Measurements from ENCODE around the gene GUK1.

DNA sequence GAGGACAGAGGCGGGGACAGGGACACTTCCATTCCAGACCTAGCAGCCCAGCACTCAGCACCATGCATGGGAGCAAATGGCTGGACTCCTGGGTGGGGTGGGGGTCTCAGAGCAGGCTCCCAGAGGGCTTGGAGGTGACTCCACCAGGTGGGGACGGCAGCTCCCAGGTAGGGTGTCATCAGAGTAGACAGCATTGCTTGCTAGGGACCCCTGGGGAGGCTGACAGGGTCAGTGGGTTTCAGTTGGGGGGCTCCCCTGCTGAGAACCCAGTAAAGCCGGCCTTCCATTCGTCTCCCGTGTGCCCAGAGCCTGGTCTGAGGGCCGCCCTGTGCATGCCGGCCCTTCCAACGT, 4.9 kb downstream of the GUK1 start:
- TF ChIP-seq, protein P1, sequence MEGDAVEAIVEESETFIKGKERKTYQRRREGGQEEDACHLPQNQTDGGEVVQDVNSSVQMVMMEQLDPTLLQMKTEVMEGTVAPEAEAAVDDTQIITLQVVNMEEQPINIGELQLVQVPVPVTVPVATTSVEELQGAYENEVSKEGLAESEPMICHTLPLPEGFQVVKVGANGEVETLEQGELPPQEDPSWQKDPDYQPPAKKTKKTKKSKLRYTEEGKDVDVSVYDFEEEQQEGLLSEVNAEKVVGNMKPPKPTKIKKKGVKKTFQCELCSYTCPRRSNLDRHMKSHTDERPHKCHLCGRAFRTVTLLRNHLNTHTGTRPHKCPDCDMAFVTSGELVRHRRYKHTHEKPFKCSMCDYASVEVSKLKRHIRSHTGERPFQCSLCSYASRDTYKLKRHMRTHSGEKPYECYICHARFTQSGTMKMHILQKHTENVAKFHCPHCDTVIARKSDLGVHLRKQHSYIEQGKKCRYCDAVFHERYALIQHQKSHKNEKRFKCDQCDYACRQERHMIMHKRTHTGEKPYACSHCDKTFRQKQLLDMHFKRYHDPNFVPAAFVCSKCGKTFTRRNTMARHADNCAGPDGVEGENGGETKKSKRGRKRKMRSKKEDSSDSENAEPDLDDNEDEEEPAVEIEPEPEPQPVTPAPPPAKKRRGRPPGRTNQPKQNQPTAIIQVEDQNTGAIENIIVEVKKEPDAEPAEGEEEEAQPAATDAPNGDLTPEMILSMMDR (conservative IDR thresholded peaks at IDR 0.05; ENCODE audit: low read depth in 2 of 2): no peak
- no peak for TF ChIP-seq POLR2AphosphoS5 (IDR thresholded peaks at IDR 0.05; ENCODE audit: low read depth)
- TF ChIP-seq, protein P2, sequence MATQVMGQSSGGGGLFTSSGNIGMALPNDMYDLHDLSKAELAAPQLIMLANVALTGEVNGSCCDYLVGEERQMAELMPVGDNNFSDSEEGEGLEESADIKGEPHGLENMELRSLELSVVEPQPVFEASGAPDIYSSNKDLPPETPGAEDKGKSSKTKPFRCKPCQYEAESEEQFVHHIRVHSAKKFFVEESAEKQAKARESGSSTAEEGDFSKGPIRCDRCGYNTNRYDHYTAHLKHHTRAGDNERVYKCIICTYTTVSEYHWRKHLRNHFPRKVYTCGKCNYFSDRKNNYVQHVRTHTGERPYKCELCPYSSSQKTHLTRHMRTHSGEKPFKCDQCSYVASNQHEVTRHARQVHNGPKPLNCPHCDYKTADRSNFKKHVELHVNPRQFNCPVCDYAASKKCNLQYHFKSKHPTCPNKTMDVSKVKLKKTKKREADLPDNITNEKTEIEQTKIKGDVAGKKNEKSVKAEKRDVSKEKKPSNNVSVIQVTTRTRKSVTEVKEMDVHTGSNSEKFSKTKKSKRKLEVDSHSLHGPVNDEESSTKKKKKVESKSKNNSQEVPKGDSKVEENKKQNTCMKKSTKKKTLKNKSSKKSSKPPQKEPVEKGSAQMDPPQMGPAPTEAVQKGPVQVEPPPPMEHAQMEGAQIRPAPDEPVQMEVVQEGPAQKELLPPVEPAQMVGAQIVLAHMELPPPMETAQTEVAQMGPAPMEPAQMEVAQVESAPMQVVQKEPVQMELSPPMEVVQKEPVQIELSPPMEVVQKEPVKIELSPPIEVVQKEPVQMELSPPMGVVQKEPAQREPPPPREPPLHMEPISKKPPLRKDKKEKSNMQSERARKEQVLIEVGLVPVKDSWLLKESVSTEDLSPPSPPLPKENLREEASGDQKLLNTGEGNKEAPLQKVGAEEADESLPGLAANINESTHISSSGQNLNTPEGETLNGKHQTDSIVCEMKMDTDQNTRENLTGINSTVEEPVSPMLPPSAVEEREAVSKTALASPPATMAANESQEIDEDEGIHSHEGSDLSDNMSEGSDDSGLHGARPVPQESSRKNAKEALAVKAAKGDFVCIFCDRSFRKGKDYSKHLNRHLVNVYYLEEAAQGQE (IDR thresholded peaks at IDR 0.05; ENCODE audit: unreplicated experiment): no peak
- no peak for TF ChIP-seq JUNB (IDR thresholded peaks at IDR 0.05; ENCODE audit: unreplicated experiment)
- TF ChIP-seq EZH2phosphoT487 (IDR thresholded peaks at IDR 0.05; ENCODE audit: unreplicated experiment): no peak
- TF ChIP-seq EZH2 (IDR thresholded peaks at IDR 0.05; ENCODE audit: low read depth, unreplicated experiment): no peak
- no peak for TF ChIP-seq CREB1 (CRISPR knock-in tag; IDR thresholded peaks at IDR 0.05; ENCODE audit: low read depth)
- TF ChIP-seq, protein P3, sequence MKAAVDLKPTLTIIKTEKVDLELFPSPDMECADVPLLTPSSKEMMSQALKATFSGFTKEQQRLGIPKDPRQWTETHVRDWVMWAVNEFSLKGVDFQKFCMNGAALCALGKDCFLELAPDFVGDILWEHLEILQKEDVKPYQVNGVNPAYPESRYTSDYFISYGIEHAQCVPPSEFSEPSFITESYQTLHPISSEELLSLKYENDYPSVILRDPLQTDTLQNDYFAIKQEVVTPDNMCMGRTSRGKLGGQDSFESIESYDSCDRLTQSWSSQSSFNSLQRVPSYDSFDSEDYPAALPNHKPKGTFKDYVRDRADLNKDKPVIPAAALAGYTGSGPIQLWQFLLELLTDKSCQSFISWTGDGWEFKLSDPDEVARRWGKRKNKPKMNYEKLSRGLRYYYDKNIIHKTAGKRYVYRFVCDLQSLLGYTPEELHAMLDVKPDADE (IDR thresholded peaks at IDR 0.05): no peak
- TF ChIP-seq STAT1 (IDR thresholded peaks at IDR 0.05; ENCODE audit: unreplicated experiment): no peak

Measured in GM23338 (cell line).